WTC11 (cell line): Measurements from ENCODE around the gene MX1. TPM values are rescaled to one million over a fixed set of nuclear protein-coding genes. Genes with fewer than 3 reads are reported as not detected.

Experiments
- ATAC-seq: fragments of 200-7000 bp; cut with Tn5 transposase; 2 replicates; pipeline ENCODE4 v1.10.0; 2021; ENCODE audit warnings: mild to moderate bottlenecking, moderate library complexity
- CTCF ChIA-PET: fragments of 300-600 bp; sonication (Branson Sonifier 250); formaldehyde crosslinking; loops from one replicate; lab custom pipeline; 2021; ENCODE audit warnings: antibody characterized with exemption; lab: Charles Lee
- POLR2A ChIA-PET: fragments of 350-600 bp; sonication (Branson Sonifier 250); formaldehyde crosslinking; loops from one replicate; lab custom pipeline; 2021; ENCODE audit warnings: antibody characterized with exemption; lab: Charles Lee
- DNase-seq: peaks from one replicate; pipeline ENCODE4 v3.0.0; 2021; ENCODE audit warnings: low spot score
- H3K27ac Mint-ChIP-seq: 2 replicates; pipeline ENCODE4 v1.8.0; 2021; ENCODE audit warnings: mixed read lengths
- H3K27me3 Mint-ChIP-seq: 2 replicates; pipeline ENCODE4 v1.8.0; 2021; ENCODE audit warnings: low read depth, mild to moderate bottlenecking, moderate library complexity, mixed read lengths
- H3K36me3 Mint-ChIP-seq: 2 replicates; pipeline ENCODE4 v1.8.0; 2021; ENCODE audit warnings: mixed read lengths
- H3K4me1 Mint-ChIP-seq: 2 replicates; pipeline ENCODE4 v1.8.0; 2022; ENCODE audit warnings: mixed read lengths
- H3K4me3 Mint-ChIP-seq: 2 replicates; pipeline ENCODE4 v1.8.0; 2021; ENCODE audit warnings: mild to moderate bottlenecking, moderate library complexity, mixed read lengths
- H3K9me3 Mint-ChIP-seq: 2 replicates; pipeline ENCODE4 v1.8.0; 2021; ENCODE audit warnings: mixed read lengths
- CBFB ChIP-seq: sonication (generic); formaldehyde crosslinking; IDR thresholded peaks from 2 replicates; pipeline ENCODE4 v1.8.1; 2022; ENCODE audit warnings: mild to moderate bottlenecking, low read depth, missing genetic modification reagents
- CREM ChIP-seq: sonication (generic); formaldehyde crosslinking; IDR thresholded peaks from 2 replicates; pipeline ENCODE4 v1.8.1; 2022; ENCODE audit warnings: mild to moderate bottlenecking, missing genetic modification reagents, moderate library complexity
- EMX1 ChIP-seq: fragments of 250-450 bp; sonication (Bioruptor Pico); IDR thresholded peaks from 2 replicates; pipeline ENCODE4 v1.8.0; 2021; ENCODE audit warnings: mild to moderate bottlenecking
- ESRRA ChIP-seq: sonication (generic); formaldehyde crosslinking; IDR thresholded peaks from 2 replicates; pipeline ENCODE4 v1.8.1; 2022; ENCODE audit warnings: mild to moderate bottlenecking, missing genetic modification reagents, borderline replicate concordance
- ETV6 ChIP-seq: sonication (generic); formaldehyde crosslinking; IDR thresholded peaks from 2 replicates; pipeline ENCODE4 v1.8.1; 2022; ENCODE audit warnings: mild to moderate bottlenecking, missing genetic modification reagents
- FOXP1 ChIP-seq: sonication (generic); formaldehyde crosslinking; IDR thresholded peaks from 2 replicates; pipeline ENCODE4 v1.8.0; 2022; ENCODE audit warnings: missing genetic modification reagents, mild to moderate bottlenecking, moderate library complexity, borderline replicate concordance
- GTF2I ChIP-seq: fragments of 250-450 bp; sonication (Bioruptor Pico); conservative IDR thresholded peaks from 2 replicates; pipeline ENCODE4 v1.4.0; 2021; ENCODE audit warnings: mild to moderate bottlenecking
- NR2C2 ChIP-seq: sonication (generic); formaldehyde crosslinking; IDR thresholded peaks from 2 replicates; pipeline ENCODE4 v1.8.0; 2022; ENCODE audit warnings: mild to moderate bottlenecking, missing genetic modification reagents
- total RNA-seq: library from RNA; stranded (reverse); gene quantifications from 3 replicates; pipeline ENCODE4 v1.2.3, GENCODE V29; 2021
- TF ChIP-seq, protein P1 (sequence below): sonication (generic); formaldehyde crosslinking; IDR thresholded peaks from 2 replicates; pipeline ENCODE4 v1.8.0; 2022; ENCODE audit warnings: mild to moderate bottlenecking, missing genetic modification reagents
- TF ChIP-seq, protein P2 (sequence below): sonication (generic); formaldehyde crosslinking; IDR thresholded peaks from 2 replicates; pipeline ENCODE4 v1.8.0; 2023; ENCODE audit warnings: missing genetic modification reagents
- TF ChIP-seq, protein P3 (sequence below): sonication (generic); formaldehyde crosslinking; IDR thresholded peaks from 2 replicates; pipeline ENCODE4 v1.8.0; 2022; ENCODE audit warnings: missing genetic modification reagents
- TF ChIP-seq, protein P4 (sequence below): sonication (generic); formaldehyde crosslinking; IDR thresholded peaks from 2 replicates; pipeline ENCODE4 v1.8.1; 2023; ENCODE audit warnings: mild to moderate bottlenecking, missing genetic modification reagents, moderate library complexity
- TF ChIP-seq, protein P5 (sequence below): sonication (generic); formaldehyde crosslinking; IDR thresholded peaks from 2 replicates; pipeline ENCODE4 v1.8.1; 2022; ENCODE audit warnings: mild to moderate bottlenecking, missing genetic modification reagents, moderate library complexity, borderline replicate concordance
- TF ChIP-seq, protein P6 (sequence below): sonication (generic); formaldehyde crosslinking; IDR thresholded peaks from 2 replicates; pipeline ENCODE4 v1.8.0; 2022; ENCODE audit warnings: mild to moderate bottlenecking, missing genetic modification reagents
- TF ChIP-seq, protein P7 (sequence below): fragments of 250-450 bp; sonication (Bioruptor Pico); IDR thresholded peaks from 2 replicates; pipeline ENCODE4 v1.9.0; 2021; ENCODE audit warnings: mild to moderate bottlenecking, borderline replicate concordance
- TF ChIP-seq, protein P8 (sequence below): fragments of 250-450 bp; sonication (Bioruptor Pico); IDR thresholded peaks from 2 replicates; pipeline ENCODE4 v1.9.0; 2021; ENCODE audit warnings: moderate library complexity, mild to moderate bottlenecking, inconsistent platforms, borderline replicate concordance

Gene MX1
- total RNA-seq, 1 experiment from 2014 or later, result 3.6 TPM

DNA sequence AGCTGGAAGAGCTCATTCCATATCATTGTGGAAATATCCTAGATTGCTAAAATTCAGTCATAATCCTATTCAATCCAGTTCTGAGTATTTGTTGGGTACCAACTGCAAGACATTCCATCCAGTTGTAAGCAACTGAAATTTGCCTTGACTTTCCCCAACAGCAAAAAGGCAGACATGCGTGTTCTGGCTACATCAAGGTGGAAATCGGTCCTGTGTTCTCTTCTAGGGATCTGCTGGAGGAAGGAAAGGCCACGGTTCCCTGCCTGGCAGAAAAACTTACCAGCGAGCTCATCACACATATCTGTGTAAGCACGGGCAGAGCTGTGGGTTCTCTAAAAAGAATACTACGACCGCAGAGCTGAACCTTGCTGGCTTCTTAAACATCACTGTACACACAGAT is 17.5 kb downstream of the MX1 start (continued):
- TF ChIP-seq, protein P1, sequence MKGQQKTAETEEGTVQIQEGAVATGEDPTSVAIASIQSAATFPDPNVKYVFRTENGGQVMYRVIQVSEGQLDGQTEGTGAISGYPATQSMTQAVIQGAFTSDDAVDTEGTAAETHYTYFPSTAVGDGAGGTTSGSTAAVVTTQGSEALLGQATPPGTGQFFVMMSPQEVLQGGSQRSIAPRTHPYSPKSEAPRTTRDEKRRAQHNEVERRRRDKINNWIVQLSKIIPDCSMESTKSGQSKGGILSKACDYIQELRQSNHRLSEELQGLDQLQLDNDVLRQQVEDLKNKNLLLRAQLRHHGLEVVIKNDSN (CRISPR knock-in tag), result no peak
- no peak for TF ChIP-seq GTF2I
- TF ChIP-seq, protein P2, sequence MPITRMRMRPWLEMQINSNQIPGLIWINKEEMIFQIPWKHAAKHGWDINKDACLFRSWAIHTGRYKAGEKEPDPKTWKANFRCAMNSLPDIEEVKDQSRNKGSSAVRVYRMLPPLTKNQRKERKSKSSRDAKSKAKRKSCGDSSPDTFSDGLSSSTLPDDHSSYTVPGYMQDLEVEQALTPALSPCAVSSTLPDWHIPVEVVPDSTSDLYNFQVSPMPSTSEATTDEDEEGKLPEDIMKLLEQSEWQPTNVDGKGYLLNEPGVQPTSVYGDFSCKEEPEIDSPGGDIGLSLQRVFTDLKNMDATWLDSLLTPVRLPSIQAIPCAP (CRISPR knock-in tag), result no peak
- TF ChIP-seq, protein P3, sequence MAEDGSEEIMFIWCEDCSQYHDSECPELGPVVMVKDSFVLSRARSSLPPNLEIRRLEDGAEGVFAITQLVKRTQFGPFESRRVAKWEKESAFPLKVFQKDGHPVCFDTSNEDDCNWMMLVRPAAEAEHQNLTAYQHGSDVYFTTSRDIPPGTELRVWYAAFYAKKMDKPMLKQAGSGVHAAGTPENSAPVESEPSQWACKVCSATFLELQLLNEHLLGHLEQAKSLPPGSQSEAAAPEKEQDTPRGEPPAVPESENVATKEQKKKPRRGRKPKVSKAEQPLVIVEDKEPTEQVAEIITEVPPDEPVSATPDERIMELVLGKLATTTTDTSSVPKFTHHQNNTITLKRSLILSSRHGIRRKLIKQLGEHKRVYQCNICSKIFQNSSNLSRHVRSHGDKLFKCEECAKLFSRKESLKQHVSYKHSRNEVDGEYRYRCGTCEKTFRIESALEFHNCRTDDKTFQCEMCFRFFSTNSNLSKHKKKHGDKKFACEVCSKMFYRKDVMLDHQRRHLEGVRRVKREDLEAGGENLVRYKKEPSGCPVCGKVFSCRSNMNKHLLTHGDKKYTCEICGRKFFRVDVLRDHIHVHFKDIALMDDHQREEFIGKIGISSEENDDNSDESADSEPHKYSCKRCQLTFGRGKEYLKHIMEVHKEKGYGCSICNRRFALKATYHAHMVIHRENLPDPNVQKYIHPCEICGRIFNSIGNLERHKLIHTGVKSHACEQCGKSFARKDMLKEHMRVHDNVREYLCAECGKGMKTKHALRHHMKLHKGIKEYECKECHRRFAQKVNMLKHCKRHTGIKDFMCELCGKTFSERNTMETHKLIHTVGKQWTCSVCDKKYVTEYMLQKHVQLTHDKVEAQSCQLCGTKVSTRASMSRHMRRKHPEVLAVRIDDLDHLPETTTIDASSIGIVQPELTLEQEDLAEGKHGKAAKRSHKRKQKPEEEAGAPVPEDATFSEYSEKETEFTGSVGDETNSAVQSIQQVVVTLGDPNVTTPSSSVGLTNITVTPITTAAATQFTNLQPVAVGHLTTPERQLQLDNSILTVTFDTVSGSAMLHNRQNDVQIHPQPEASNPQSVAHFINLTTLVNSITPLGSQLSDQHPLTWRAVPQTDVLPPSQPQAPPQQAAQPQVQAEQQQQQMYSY (CRISPR knock-in tag), result no peak
- no peak for TF ChIP-seq FOXP1 (CRISPR knock-in tag)
- TF ChIP-seq, protein P4, sequence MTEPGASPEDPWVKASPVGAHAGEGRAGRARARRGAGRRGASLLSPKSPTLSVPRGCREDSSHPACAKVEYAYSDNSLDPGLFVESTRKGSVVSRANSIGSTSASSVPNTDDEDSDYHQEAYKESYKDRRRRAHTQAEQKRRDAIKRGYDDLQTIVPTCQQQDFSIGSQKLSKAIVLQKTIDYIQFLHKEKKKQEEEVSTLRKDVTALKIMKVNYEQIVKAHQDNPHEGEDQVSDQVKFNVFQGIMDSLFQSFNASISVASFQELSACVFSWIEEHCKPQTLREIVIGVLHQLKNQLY (CRISPR knock-in tag), result no peak
- TF ChIP-seq, protein P5, sequence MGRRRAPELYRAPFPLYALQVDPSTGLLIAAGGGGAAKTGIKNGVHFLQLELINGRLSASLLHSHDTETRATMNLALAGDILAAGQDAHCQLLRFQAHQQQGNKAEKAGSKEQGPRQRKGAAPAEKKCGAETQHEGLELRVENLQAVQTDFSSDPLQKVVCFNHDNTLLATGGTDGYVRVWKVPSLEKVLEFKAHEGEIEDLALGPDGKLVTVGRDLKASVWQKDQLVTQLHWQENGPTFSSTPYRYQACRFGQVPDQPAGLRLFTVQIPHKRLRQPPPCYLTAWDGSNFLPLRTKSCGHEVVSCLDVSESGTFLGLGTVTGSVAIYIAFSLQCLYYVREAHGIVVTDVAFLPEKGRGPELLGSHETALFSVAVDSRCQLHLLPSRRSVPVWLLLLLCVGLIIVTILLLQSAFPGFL, result no peak
- no peak for TF ChIP-seq ETV6 (CRISPR knock-in tag)
- TF ChIP-seq EMX1, result no peak
- TF ChIP-seq, all 79 proteins: peak for 0

DNA sequence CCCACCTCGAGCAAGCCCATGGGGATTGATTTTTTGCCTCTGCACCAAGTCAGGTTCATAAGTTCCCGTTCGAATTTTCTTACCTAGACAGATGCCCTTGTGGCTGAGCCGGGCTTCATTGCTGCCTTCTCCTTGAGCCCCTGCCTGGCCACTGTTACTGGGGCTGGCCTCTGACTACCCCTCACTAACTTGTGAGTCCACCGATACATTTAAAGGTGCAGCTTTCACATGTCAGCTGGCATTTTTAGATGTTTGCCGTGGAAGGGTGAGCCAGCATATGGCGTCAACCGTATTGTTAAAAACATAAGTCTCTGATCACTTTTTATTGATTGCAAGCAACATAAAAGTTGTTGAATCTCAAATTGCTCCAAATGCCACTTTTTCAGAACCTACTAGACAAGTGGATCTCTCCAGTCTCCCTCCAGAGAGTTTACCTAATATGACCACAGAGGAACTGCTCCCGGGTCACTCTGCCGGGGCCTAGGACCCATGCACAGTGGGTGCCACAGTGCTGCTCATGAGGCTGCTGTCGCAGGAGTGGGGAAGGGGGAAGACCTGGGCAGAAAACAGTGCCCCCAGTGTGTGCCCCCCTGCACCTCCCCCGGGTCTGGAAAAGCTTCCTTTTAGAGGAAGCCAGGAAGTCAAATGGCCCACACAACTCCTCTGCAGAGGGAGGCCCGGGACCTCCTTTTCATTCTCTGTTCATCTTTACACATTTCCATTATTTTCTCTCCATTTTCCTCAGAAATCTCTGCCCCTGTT is 18.8 kb downstream of the MX1 start:
- H3K4me1 Mint-ChIP-seq, result peaks cover 3% of the 10 kb centered on the region; the same call in 1 of the 2 replicates
- H3K9me3 Mint-ChIP-seq, result no peaks in the 10 kb centered on the region
- ChIA-PET POLR2A (no interaction called here), CTCF (interaction anchor here (1.6 kb wide), 1 partner anchor 162 kb away, joined by 3 read pairs; no protein-coding TSS in a partner anchor)
- no peak overlapping the region for H3K27ac Mint-ChIP-seq
- peaks cover 3% of the 10 kb centered on the region for H3K27me3 Mint-ChIP-seq
- no peak overlapping the region for H3K4me3 Mint-ChIP-seq
- no peak for ATAC-seq
- H3K36me3 Mint-ChIP-seq, result no peaks in the 10 kb centered on the region
- no peak for DNase-seq
- TF ChIP-seq ETV6 (CRISPR knock-in tag), result no peak
- TF ChIP-seq, protein P6, sequence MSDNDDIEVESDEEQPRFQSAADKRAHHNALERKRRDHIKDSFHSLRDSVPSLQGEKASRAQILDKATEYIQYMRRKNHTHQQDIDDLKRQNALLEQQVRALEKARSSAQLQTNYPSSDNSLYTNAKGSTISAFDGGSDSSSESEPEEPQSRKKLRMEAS (CRISPR knock-in tag), result no peak
- TF ChIP-seq FOXP1 (CRISPR knock-in tag), result no peak
- TF ChIP-seq, protein P7, sequence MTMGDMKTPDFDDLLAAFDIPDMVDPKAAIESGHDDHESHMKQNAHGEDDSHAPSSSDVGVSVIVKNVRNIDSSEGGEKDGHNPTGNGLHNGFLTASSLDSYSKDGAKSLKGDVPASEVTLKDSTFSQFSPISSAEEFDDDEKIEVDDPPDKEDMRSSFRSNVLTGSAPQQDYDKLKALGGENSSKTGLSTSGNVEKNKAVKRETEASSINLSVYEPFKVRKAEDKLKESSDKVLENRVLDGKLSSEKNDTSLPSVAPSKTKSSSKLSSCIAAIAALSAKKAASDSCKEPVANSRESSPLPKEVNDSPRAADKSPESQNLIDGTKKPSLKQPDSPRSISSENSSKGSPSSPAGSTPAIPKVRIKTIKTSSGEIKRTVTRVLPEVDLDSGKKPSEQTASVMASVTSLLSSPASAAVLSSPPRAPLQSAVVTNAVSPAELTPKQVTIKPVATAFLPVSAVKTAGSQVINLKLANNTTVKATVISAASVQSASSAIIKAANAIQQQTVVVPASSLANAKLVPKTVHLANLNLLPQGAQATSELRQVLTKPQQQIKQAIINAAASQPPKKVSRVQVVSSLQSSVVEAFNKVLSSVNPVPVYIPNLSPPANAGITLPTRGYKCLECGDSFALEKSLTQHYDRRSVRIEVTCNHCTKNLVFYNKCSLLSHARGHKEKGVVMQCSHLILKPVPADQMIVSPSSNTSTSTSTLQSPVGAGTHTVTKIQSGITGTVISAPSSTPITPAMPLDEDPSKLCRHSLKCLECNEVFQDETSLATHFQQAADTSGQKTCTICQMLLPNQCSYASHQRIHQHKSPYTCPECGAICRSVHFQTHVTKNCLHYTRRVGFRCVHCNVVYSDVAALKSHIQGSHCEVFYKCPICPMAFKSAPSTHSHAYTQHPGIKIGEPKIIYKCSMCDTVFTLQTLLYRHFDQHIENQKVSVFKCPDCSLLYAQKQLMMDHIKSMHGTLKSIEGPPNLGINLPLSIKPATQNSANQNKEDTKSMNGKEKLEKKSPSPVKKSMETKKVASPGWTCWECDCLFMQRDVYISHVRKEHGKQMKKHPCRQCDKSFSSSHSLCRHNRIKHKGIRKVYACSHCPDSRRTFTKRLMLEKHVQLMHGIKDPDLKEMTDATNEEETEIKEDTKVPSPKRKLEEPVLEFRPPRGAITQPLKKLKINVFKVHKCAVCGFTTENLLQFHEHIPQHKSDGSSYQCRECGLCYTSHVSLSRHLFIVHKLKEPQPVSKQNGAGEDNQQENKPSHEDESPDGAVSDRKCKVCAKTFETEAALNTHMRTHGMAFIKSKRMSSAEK (CRISPR knock-in tag), result no peak
- TF ChIP-seq CBFB (CRISPR knock-in tag), result no peak
- TF ChIP-seq, protein P3 (CRISPR knock-in tag), result no peak
- TF ChIP-seq, protein P8, sequence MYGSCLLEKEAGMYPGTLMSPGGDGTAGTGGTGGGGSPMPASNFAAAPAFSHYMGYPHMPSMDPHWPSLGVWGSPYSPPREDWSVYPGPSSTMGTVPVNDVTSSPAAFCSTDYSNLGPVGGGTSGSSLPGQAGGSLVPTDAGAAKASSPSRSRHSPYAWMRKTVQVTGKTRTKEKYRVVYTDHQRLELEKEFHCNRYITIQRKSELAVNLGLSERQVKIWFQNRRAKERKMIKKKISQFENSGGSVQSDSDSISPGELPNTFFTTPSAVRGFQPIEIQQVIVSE, result no peak
- no peak for TF ChIP-seq CREM (CRISPR knock-in tag)
- no peak for TF ChIP-seq ESRRA (CRISPR knock-in tag)
- TF ChIP-seq NR2C2 (CRISPR knock-in tag), result no peak
